Fibroblast of lung (primary cell): ENCODE results near the gene TMEM178B.

ENCODE experiments used
- EZH2 ChIP-seq: IDR thresholded peaks from 2 replicates; pipeline ENCODE4 v1.5.1; 2012; ENCODE audit warnings: low read length, control low read depth, mild to moderate bottlenecking; ENCODE audit errors: missing control alignments
- TF ChIP-seq, protein P1 (sequence below), 2 donors: IDR thresholded peaks in 1 of 2; conservative IDR thresholded peaks in 1 of 2; 1 replicate in 1 of 2; 2 replicates in 1 of 2; pipeline ENCODE4 v1.5.1; 2011 to 2012; ENCODE audit warnings: low read length in 2 of 2, control low read depth in 1 of 2, inconsistent platforms in 1 of 2, low read depth in 1 of 2, mild to moderate bottlenecking in 1 of 2

DNA sequence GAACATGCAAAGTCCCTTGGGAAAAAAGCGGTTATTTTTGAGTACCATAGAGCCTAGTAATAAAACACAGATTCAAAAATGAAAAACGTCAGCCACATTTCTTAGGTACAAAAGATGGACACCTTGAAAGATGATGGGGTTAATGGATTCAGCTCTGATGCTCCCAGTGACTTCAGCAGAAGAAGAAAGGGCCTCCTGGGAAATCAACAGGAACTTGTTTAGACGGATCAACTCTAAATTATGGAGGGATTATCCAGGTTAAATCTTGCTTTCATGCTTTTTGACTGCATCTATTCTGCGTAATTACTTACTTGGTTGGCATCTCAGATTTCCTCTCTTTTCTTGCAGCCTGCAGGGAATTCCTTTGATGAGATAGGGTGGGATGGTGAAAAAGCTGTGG, 82.5 kb downstream of the TMEM178B start:
- no peak for TF ChIP-seq EZH2
- TF ChIP-seq, protein P1, sequence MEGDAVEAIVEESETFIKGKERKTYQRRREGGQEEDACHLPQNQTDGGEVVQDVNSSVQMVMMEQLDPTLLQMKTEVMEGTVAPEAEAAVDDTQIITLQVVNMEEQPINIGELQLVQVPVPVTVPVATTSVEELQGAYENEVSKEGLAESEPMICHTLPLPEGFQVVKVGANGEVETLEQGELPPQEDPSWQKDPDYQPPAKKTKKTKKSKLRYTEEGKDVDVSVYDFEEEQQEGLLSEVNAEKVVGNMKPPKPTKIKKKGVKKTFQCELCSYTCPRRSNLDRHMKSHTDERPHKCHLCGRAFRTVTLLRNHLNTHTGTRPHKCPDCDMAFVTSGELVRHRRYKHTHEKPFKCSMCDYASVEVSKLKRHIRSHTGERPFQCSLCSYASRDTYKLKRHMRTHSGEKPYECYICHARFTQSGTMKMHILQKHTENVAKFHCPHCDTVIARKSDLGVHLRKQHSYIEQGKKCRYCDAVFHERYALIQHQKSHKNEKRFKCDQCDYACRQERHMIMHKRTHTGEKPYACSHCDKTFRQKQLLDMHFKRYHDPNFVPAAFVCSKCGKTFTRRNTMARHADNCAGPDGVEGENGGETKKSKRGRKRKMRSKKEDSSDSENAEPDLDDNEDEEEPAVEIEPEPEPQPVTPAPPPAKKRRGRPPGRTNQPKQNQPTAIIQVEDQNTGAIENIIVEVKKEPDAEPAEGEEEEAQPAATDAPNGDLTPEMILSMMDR (conservative IDR thresholded peaks at IDR 0.05 in 1 of 2, IDR thresholded peaks at IDR 0.05 in 1 of 2; ENCODE audit: low read depth in 1 of 2, low read length in 2 of 2): no peak
